Posterior cingulate gyrus (tissue), 11 donors: ENCODE results near the gene AGTPBP1.

Experiments used
- DNase-seq, 10 donors: peaks; one replicate each; pipeline versions ENCODE4 v3.0.0 to v3.0.0-alpha.2; 2020 to 2021; ENCODE audit warnings: mixed read lengths in 3 of 10
- intact Hi-C: fragments of 100-400 bp; cut with DNase I; formaldehyde crosslinking; loops from one replicate; pipeline ENCODE4 v1.15.1; 2023

The AGTPBP1 gene

GRCh38 chr9:85511746-85512145 lies 230.0 kb downstream of the AGTPBP1 start:
- DNase-seq: no peak
- intact Hi-C loops: no loop called here

DNA sequence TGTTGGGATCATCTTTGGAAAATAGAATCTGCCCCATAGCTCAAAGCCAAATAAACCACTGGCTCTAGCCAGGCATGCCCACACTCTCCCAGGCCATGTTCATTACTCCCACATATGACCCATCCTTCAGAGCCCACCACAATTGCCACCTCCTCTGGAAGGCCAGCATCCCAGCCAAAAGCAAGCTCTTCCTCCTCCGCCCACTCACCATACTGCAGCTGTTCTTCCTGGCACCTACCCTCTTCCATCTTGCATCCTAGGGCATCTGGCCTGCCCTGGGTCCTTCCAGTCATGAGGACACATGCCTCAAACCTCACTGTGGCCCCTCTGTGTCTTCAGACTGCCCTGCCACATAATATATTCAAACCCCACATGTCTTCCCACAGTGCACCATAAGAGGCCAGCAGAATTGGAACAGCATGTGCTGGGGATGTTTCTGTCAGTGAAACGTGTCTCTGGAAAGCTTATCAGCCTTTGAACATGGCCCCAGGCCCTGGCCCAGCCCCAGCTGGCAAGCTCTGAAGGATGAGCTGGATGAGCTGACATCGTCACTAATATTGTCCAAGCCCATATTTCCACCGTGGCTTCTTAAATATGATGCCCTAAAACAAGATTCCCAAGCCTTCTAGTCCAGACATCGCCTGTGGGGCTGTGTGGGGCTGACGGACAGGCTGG lies 230.8 kb downstream of the AGTPBP1 start:
- peak in 3 of 10 donors; percentile 29 to 87 (median 73) for DNase-seq
- intact Hi-C loops: no loop called here

GRCh38 chr9:85508616-85509015 lies 233.1 kb downstream of the AGTPBP1 start:
- intact Hi-C loops: no loop called here
- no peak for DNase-seq

- intact Hi-C loops: no loop called here
- no peak for DNase-seq
Observed at GRCh38 chr9:85505612-85506011, 236.1 kb downstream of the AGTPBP1 start.

- intact Hi-C loops: no loop called here
- DNase-seq: no peak
Observed at GRCh38 chr9:85502815-85503655, 238.7 kb downstream of the AGTPBP1 start.

DNA sequence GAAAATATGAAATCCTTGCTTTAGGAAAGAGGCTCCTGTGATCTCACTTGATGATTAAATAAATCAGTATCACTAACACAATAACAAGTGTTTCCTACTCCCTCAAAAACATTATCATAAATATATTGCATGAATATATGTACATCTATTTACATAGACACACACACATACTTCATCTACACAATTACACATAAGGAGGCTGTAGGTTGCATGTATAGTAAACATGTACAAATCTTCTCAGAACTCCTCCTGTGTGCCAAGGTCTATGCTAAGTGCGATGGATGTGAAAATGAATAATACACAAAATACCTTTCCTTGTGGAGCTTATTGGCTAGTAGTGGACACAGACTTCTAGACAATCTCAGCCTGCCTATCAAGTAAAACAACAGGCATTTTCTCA lies 239.9 kb downstream of the AGTPBP1 start:
- DNase-seq: no peak
- intact Hi-C loops: no loop called here

GRCh38 chr9:85501456-85501855 lies 240.3 kb downstream of the AGTPBP1 start:
- intact Hi-C loops: no loop called here
- DNase-seq: no peak
